HG03135 (cell line): ENCODE results near the gene GALNT12.

Experiments
- ATAC-seq: cut with Tn5 transposase; IDR thresholded peaks from one replicate; pipeline ENCODE4 v1.9.1; 2021; ENCODE audit warnings: mild to moderate bottlenecking, moderate library complexity; ENCODE audit not compliant: unreplicated experiment

Gene GALNT12, protein sequence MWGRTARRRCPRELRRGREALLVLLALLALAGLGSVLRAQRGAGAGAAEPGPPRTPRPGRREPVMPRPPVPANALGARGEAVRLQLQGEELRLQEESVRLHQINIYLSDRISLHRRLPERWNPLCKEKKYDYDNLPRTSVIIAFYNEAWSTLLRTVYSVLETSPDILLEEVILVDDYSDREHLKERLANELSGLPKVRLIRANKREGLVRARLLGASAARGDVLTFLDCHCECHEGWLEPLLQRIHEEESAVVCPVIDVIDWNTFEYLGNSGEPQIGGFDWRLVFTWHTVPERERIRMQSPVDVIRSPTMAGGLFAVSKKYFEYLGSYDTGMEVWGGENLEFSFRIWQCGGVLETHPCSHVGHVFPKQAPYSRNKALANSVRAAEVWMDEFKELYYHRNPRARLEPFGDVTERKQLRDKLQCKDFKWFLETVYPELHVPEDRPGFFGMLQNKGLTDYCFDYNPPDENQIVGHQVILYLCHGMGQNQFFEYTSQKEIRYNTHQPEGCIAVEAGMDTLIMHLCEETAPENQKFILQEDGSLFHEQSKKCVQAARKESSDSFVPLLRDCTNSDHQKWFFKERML

DNA sequence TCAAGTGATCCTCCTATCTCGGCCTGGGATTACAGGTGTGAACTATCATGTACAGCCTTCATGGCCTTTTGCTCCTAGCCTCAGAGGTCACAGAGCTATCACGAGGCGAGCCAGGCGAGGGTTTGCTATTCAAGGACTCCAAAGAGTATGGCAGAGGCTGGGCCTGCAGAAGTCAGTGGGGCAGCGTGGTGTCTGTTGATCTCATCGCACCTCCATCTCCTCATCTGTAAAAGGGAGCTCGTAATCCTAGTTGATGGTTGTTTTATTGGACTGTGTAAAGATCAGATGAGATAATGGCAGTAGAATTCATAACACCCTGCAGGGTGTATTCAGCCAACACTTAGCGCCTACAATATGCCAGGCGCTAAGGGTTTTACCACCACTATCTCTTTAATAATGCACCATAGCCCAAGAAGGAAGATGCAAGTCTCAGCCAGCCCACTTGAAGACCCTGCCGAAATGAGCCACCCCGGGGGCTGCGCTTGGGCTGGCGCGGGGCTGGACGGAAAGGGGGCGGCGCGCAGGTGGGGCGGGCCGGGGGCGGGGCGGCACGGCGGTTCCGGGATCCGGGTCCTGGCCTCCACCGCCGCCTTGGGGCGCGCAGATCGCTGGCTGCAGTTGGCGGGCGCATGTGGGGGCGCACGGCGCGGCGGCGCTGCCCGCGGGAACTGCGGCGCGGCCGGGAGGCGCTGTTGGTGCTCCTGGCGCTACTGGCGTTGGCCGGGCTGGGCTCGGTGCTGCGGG lies at the start of gene GALNT12:
Gene GALNT12 (plus strand): TSS at position 601 of the 744 bp plus-strand sequence. CDS start 29 bp downstream, at position 630.
- no peak for ATAC-seq

DNA sequence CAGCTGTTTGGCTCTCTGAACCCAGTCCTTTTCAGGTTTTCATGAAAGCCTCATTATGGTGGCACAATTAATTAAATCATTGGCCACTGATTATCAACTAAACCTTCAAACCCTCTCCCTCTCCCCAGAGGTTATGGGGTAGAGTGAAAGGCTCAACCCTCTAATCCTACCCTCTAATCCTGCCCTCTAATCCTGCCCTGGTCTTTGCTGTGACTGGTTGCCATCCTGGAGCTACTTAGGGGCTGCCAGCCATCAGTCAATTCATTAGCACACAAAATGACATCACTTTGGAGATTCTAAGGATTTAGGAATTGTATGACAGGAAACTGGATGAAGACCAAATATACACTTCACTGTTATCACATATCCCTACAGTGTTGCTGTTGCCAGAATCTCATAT lies 47.2 kb upstream of the GALNT12 start:
- no peak for ATAC-seq

DNA sequence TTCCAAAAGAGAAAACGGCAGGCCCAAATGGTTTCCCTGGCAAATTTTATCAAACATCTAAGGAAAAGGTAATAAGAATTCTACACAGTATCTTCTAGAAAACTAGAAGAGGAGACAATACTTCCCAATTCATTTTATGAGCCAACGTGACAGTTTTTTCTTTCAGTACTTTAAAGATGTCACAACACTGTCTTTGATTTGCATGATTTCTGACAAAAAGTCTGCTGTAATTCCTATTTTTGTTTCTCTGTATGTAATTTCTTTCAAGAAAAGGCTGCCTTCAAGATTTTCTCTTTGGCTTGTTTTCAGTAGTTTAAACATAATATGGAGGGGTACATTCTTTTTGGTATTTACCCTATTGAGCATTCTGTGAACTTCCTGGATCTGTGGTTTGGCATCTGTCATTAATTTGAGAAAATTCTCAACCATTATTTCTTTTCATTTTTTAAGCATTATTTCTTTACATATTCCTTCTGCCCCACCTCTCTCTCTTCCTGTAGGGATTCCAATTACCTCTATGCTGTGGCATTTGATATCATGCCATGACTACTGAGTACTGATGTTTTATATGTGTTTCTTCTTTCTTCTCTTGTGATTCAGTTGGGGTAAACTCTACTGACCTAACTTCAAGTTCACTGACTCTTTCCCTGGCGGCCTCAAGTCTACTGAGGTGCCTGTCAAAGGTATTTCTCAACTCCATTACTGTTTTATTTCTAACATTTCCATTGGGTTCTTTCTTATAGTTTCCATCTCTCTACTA lies 43.3 kb upstream of the GALNT12 start:
- no peak for ATAC-seq

DNA sequence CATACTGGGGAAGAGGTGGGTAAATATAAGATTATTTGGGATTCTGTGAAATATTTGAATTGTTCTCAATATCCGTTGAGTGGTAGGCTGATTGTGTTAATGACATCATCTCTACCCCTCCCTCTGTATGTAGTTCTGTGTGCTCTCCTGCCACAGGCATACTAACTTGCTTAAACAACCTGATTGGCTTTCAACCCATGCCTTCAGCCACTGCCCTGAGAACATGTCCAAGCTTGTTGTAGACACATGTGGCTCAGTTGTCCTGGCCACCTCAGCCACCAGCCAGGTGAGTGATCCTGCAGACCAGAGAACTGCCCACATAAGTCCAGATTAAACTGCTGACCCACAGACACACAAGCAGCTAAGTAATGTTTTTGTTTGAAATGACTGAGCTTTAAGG lies 42.2 kb upstream of the GALNT12 start:
- no peak for ATAC-seq

DNA sequence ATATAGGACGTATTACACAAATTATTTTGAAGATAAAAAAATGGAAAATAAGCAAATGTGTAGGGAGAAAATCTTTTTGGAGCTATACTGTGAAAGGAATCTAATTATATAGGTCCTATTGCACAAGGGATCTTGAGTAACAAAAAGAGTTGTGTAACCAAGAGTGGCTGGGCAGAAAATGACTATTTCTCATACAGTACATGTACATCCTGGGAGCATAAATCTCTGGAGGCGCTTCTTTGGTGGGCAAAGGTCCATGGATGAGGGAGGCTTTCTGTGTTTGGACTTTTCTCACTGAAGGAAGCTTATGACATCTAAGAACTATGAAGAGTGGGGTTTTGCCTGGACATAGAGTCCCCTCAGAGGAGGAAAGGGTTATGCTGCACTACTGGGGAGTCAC lies 40.9 kb upstream of the GALNT12 start:
- no peak for ATAC-seq

DNA sequence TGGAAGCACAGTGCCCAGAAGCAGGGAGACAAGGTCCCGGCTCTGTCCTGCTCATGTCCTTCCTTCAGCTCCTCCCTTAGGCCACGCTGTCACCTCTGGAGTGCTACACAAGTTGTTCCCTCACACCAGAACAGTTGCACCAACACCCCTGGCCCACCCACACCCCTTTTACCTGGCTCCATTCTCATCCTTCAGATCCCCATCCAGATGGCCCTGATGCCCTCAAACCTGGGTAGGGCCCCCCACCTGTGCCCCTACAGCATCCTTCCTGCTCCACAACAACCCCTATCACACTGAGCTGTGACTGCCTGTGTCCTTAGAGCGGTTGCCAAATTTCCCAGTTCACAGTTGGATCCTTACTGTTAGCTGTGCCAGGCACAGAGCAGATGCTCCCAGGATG lies 40.3 kb upstream of the GALNT12 start:
- ATAC-seq: no peak

DNA sequence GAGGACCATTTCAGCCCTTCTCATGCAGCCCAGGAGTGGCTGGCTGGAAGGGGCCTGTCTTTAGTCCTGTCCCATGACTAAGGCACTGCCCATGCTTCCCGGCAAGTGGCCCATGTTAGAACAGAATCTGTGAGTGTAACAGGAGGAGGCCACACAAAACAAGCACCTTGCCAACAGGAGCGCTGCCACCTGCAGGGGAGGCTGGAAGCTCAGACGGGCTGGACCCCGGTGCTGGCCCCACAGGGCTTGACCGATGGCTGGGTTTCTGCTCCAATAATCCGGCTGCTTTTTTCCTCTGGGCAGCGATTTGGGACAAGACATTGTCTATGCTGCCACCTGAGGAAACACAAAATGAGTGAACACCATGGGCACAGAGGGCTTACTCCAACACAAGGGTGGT lies 39.6 kb upstream of the GALNT12 start:
- no peak for ATAC-seq

DNA sequence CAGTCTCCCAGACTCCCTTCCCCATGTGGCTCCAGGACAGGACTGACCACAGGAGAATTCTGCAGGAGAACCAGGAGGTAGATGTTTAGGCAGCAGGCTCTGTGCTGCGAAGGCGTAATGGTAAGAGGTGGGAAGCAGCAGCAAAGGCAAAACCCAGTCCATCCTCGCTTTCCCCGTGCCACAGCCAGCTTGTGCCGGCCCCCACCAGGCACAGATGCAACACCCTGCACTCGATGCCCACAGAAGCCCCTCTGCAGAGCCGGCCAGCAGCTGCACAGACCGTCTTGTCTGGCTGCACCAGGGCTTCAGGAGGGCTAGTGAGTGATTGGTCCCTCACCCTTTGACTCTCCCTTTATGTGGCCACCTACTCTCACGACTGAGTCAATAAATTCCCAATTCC lies 39.1 kb upstream of the GALNT12 start:
- ATAC-seq: no peak

DNA sequence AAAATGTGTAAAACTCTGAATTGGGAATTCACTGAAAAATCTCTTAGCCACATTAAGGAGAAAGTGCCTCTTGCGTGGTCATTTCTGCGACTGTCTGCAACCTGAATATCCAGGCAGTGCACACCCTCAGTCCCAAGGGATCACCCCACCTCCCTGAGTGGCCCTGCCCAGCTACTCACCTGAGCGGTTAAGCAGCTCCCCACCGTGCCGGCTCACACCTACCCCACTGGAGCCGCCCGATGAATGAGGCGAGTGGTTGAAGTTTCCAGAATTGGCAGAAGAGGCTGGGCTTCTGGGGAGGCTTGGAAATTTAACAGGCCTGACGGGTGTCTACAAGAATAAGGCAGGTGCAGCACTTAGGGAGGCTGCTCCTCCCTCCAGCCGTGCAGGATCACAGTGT lies 36.8 kb upstream of the GALNT12 start:
- no peak for ATAC-seq

DNA sequence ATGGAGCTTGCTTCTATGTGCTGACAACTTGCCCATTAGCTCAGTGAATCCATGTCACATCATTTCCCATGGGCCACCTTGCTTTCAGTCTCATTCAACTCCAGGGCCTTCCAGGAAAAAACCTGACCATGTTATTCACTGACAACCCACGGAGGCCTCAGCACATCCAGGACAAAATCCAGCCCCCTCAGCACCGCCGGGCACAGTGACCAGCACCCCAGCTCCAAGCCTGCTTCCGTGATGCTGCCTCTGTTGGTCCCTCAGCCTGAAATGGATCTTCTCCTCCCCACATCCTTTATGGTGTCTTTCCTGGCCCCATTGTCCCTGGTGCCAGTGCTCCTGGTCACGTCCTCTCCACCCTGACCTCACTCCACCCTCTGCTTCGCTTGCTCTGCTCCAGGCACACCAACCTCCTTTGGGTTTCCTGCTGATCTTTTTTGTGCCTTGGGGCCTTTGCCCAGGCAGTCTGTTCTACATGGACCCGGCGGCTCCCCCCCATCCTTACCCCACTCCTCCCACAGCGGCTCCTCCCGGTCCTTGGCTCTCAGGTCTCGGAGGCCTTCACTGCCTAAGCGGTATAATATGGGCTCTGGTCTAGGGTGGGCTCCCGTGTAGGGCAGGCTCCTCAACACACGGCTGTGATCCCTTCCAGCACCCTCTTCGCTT lies 36.1 kb upstream of the GALNT12 start:
- ATAC-seq: no peak

DNA sequence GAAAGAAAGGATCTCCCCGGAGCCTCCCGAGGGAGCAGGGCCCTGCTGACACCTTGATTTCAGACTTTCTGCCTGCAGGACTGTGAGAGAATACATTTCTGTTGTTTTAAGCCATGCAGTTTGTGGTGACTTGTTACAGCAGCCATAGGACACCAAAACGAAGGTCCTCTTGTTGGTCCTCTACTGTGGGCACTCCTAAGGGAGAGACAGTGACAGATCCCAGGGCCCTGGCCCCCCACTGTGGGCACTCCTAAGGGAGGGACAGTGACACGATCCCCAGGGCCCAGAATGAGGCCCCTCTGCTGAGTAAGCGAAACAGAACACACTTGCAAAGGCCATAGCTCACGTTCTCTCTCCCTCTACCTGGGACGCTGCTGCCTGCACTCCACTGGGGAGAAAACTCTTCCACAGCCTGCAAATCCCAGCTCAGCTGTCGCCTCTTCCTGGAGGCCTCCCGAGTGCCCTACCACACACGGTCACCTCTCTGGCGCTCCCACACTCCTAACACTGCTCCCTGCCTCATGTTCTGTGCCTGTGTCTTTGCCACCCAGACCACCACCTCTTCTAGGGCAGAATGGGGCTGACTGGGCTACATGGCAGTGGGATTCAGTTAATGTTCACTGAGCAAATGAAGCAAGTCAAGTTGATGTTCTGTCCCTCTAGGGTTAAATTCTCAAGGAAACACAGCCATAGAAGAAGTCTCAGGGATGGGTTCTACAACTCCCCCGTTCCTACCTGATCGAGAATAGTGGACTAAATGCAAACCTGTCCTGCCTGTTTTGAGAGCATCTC lies 34.9 kb upstream of the GALNT12 start:
- no peak for ATAC-seq

DNA sequence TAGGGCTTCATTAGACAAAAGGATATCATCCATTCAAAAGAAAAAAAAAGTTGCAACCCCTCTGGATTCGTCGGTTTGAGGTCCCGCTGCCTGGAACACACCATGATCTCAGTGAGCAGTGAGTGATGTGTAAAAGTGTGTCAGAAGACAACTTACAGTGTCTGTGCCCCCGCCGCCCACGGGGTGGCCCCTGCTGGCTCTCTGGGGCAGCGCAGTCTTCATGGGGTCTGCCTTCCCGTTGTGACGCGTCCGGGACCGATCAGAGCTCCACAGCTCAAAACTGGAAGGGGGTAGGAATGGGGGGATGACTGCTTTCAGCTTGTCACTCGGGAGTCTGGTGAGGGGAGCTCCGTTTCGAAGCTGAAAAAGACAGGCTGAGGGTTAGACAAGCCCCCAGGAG lies 33.7 kb upstream of the GALNT12 start:
- no peak for ATAC-seq

DNA sequence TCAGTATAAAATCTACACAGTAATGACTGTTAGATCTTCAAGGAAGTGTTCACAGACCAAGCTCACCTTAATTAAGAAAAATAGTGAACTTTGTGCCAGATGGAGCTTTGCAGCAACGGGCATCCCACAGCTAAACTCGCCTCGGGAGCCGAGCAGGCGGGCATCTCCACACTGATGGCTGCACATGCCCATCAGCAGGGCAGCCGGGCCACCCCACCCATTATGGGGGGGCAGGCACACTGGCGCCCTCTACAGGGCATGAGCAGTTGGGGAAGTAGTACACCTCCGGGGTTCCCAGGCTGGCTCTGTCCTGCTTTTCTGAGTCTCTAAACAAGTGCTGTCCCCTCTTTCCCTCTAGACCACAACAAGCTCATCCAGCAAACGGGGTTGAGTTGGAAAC lies 32.7 kb upstream of the GALNT12 start:
- ATAC-seq: no peak

DNA sequence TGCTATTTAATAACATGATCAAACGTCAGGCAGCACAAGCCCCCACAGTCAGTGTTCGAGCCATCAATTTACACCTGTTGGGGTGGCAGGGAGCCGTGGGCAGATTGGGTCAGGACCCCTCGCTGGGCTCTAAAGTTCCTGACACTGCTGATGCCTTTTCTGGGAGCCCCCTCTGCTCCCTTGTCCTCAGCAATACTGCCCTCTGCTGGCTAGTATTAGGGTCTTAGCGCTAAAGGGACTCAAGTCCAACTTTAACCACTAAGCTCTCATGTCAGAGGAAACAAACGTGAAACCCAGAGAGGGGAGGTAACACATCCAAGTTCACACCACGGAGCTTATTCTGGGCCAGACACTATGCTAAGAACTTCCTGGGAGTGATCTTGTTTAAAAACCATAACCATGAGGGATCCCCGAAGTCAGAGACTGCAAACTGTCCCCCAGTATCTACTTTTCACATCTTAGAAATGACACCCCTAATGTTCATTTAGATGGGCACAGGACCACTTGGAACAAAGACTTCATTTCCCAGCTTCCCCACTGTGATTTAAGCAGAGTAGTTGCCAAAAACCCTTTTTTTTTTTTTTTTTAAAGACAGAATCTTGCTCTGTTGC lies 31.5 kb upstream of the GALNT12 start:
- no peak for ATAC-seq

DNA sequence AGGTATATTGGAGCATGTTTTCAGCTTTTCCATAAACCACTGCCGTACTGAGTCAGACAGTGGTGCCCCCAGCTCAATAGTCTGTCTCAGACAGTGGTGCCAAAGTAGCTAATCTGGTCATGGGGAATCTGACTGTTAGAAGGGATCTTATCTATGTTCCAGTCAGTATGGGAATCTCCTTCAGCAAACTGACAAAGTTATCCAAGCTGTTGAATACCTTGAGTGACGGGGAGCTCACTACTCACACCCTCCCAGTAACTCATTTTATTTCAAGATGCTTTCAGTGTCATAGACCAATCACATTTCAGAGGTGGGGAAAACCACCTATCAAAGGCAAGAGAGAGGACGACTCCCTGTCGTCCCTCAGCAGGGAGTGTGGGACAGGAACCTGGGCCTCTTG lies 29.9 kb upstream of the GALNT12 start:
- no peak for ATAC-seq

DNA sequence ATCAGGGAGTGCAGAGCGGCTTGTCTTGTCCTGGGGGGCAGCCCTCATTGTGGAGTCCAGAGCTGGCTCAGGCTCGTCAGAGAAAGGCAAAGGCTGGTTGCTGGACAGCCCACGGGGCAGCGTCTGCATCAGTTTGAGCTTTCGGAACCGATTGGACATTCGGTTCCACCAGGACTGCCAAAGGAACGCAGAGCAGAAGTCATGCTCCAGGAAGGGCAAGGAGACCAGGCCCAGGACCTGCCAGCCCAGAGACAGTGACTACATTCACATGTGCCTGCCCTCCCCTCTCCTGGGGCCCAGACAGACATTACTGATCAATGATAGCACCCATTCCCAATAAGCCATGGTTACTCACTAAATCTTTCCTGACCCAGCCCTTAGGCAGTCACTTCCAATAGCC lies 29.2 kb upstream of the GALNT12 start:
- no peak for ATAC-seq

DNA sequence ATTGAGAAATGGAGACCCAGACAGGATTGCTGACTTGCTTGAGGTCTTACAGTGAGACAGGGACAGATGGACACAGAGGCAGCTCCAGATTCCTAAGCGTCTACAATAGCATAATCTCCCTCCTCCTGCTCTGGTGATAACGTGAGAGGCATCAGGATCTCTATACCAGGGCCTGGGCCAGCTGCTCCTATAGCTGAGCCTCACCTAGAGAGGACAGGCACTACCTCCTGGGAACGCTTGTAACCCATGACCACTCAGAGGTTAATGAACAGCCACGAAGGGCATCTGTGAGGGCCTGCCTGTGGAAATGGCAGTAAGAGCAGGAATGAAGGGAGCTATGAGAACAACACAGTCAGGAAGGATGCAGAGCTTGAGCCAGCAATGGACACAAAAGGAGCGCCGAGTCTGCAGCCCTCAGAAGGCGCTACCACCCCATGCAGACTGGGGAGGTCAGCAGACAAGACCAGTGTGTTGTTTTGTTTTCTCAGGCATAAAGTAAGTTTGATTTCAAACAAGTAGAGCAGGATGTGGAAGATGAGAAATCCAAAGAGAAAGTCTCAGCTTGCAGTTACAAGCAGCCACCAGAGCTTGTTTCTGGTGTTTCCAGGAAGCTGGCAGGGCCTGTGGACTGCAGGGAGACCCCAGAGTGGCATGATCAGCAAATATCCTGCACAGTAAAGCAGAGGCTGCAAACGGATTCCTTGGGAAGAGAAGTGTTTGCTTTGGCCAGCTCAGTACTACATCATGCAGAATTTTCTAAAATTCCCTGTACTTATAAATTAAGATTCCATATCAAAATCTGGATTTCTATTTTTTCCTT lies 28.5 kb upstream of the GALNT12 start:
- no peak for ATAC-seq

DNA sequence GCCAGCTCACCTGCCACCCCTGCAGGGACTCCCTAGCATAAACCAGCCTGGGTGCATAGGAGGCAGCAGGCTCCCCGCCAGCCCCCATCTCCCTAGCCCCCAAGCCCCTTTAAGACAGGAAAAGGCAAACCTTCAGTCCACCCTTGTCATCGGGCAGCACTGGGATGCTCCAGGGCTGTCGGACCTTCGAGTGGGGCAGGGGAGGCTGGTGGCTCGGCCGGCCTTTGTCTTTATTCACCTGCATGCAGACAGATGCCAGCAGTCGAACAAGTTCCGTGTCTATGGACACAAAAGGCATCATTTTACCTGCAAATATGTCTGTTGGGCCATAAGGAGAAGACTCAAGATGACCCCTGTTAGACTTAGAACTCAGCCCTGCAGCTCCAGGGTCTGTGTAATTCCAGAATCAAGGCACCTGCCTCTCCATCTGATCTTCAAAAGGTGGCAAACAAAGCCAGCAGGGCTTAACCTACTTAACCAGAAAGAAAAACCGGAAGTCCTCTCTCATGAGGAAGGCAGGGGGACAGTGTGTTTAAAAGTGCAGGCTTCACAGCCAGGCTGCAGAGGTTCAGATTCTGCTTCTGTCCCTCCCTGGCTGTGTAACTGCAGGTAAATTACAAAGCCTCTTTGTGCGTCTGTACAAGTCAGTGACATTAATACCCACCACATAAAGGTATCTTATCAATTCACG lies 27.3 kb upstream of the GALNT12 start:
- no peak for ATAC-seq
